ENCODE data around the gene WDR49.

The WDR49 gene

DNA sequence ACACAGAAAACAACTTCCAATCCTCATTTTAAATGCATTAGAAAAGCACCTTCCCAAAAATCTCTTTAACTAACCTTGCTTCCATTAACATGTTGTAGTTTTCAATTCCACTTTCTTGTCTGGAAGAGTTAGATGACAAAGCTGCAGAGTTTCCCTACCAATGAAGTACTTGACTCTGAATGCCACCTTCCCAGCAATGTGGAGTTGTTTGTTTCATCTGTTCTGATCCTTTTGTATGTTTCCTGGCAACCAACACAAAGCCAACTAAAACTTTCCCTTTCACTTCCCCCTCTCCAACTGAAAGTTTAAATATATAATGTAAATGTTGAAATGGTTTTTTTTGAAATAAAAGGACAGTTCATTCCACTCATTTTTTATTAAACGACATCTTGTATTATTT, at the start of gene WDR49:
Gene WDR49 (minus strand): TSS at position 183 of the 400 bp plus-strand sequence. CDS start 517 bp downstream, outside the sequence.
- no peak for DNase-seq (ENCODE audit: low spot score)

DNA sequence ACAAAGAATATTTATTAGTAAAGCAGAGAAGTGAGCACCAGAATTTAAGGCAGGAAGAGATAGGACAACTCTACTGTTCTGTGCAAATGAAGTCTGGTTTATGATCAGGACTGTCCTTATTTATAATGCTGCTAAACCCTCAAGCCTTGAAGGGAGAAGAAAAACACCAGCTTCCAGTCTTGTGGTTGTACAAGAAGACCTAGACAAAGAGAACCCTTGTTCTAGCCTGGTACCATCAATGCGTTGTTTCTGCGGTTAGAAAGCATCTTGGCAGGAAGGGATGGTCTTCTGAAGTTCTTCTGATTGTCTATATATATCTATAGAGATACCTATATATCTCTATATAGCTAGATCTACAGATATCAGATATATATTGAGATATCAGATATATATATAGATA, 47.2 kb upstream of the WDR49 start:
- DNase-seq (ENCODE audit: low spot score), result no peak

DNA sequence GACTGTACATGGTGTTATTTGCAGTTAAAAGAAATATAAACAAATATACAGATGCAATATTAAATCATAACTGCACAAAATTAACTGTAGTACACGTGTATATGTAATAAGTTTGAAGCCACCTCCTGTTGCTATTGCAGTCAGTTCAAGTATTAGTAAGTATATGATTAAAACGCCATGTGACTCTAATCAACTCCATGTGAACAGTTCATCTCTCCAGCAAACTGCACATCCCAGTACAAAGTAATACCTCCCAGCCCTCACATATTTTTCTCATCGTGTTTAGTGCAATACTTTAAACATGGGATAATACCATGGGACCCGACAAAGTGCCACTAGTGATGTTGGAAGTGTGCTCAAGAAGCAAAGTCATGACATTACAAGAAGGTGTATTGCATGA, 46.3 kb upstream of the WDR49 start:
- DNase-seq (ENCODE audit: low spot score), result no peak

DNA sequence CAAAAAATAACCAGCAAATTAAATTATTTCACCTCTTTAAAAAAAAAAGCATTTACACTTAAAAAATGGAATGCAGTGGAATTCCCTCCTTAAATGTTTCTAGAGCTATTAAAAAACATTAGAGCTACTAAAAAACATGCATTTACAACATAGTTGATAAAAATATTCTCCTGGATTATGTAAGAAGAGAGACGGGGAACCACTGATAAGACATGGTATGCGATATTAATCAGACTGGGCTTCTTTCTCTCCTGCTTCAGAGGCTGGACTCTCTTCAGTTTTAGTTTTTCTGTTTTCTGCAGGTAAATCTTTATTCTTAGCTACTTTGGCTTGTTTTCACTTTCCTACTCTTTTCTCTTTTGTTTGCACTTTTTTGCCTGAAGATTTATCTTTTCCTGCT, 40.4 kb upstream of the WDR49 start:
- DNase-seq (ENCODE audit: low spot score), result no peak

- no peak for DNase-seq (ENCODE audit: low spot score)
These were observed 37.6 kb upstream of the WDR49 start for GRCh38 chr3:167691366-167691765.

GRCh38 chr3:167684388-167684993, 30.7 kb upstream of the WDR49 start:
- DNase-seq (ENCODE audit: low spot score), result no peak

GRCh38 chr3:167679526-167679925, 25.8 kb upstream of the WDR49 start:
- DNase-seq (ENCODE audit: low spot score), result no peak

DNA sequence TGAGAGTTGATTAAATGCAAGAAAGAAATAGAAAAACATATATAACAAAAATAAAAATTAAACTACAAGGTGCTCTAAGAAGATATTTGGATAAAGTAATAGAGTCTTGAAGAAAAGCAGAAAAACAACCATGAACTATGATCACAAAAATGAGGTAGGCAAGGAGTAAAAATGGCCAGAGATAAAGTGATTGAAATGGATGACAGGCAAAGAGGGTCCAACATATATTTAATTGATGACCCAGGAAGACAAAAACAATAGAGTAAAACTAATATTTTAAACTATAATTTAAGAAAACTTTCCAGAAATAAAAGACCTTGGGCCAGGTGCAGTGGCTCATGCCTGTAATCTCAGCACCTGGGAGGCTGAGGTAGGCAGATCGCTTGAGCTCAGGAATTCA, 22.1 kb upstream of the WDR49 start:
- no peak for DNase-seq (ENCODE audit: low spot score)

- DNase-seq (ENCODE audit: low spot score), result no peak
These were observed 19.5 kb upstream of the WDR49 start for GRCh38 chr3:167673221-167673620.

- no peak for DNase-seq (ENCODE audit: low spot score)
These were observed 18.2 kb upstream of the WDR49 start for GRCh38 chr3:167671878-167672427.

DNA sequence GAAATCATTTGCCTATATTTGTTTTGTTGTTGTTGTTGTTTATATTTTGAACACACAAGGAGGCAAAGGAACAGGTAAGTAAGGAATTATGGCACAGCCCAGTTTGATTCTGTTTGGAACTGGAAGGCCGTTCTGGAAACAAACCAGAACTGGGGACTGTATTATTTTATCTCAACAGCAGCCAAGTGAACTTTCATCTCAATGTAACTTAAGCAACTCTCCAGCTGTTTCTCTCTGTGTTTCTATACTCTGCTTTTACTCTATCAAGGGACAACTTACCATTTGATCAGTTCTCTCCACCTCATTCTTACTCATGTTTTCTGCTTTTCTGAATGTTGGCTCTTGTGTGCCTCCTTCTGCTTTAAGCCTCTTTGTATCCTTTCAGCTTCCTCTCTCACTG, 16.0 kb upstream of the WDR49 start:
- no peak for DNase-seq (ENCODE audit: low spot score)

GRCh38 chr3:167668651-167669050, 14.9 kb upstream of the WDR49 start:
- no peak for DNase-seq (ENCODE audit: low spot score)

- DNase-seq (ENCODE audit: low spot score), result no peak
These were observed 12.8 kb upstream of the WDR49 start for GRCh38 chr3:167666563-167666962.

- no peak for DNase-seq (ENCODE audit: low spot score)
These were observed 9.2 kb upstream of the WDR49 start for GRCh38 chr3:167662919-167663400.

- peak; percentile 60 for DNase-seq (ENCODE audit: low spot score)
These were observed 4.0 kb upstream of the WDR49 start for GRCh38 chr3:167657684-167658225.

- DNase-seq (ENCODE audit: low spot score), result no peak
These were observed 3.1 kb upstream of the WDR49 start for GRCh38 chr3:167656821-167657220.

DNA sequence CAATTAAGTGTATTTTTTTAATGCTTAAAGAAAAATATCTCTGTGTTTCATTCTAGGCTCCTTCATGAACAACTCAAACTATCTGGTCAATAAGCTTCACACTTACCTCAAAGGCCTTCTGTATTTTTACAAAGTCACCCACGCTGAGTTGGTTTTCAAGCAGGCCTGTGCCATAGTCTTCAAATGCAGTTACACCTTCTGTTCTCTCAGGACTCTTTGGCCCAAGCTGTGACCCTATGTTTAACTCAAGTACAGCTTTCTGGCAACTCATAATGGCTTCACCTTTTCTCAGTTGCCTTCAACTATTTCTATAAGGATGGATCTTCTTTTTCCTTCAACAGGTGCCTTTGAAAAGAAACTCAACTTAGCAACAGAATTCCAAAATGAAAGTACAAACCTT, 587 bp downstream of the WDR49 start:
- DNase-seq (ENCODE audit: low spot score), result no peak

- no peak for DNase-seq (ENCODE audit: low spot score)
These were observed 1.9 kb downstream of the WDR49 start for GRCh38 chr3:167651826-167652225.

- no peak for DNase-seq (ENCODE audit: low spot score)
These were observed 3.3 kb downstream of the WDR49 start for GRCh38 chr3:167650459-167650858.

GRCh38 chr3:167649746-167650145, 4.0 kb downstream of the WDR49 start:
- no peak for DNase-seq (ENCODE audit: low spot score)

DNA sequence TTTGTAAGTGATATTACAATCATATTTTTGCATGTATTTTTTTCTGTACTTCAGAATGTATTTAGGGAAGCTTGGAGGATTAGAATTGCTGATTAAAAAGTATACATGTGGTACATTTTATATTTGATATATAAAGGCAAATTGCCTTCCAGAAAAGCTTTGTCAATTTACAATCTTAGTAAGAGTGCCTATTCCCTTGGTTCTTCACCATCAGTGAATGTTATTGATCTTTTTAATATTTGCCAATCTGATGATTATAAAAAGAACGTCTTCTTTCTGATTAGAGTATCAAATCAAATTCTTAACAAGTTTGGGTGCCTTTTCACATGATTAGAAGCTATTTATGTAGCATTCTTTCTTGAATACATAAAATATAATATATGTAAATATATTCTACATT, 9.1 kb downstream of the WDR49 start:
- no peak for DNase-seq (ENCODE audit: low spot score)

- DNase-seq (ENCODE audit: low spot score), result no peak
These were observed 22.3 kb downstream of the WDR49 start for GRCh38 chr3:167631471-167631870.

GRCh38 chr3:167626490-167626889, 27.3 kb downstream of the WDR49 start:
- DNase-seq (ENCODE audit: low spot score), result no peak

DNA sequence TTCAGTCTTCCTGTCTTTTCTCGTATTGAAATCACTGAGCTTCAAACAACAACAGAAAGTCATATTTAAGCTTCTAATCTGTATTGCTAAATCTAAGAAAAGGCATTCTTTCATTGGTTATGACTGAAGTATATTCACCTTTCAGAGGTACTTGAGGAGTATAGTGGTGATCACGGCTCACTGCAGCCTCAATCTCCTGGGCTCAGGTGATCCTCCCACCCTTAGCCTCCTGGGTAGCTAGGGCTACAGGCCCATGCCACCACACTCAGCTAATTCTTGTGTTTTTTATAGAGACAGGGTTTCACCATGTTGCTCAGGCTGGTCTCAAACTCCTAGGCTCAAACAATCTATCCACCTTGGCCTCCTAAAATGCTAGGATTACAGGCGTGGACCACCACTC, 38.7 kb downstream of the WDR49 start:
- DNase-seq (ENCODE audit: low spot score), result no peak
